ENCODE results near the gene LAMTOR4.

LAMTOR4 gene

GRCh38 chr7:100122067-100122466 is 26.7 kb upstream of the LAMTOR4 start:
- no peak for DNase-seq (ENCODE audit: low read depth in 2 of 2)
- no peak for TF ChIP-seq CTCF (IDR thresholded peaks at IDR 0.05; ENCODE audit: low read depth, low read length)
- no peak overlapping the region for H3K4me3 ChIP-seq (replicated peaks in 1 of 2; ENCODE audit: low read depth in 2 of 2, low read length in 2 of 2)

GRCh38 chr7:100122568-100122967 is 26.1 kb upstream of the LAMTOR4 start:
- H3K4me3 ChIP-seq (replicated peaks in 1 of 2; ENCODE audit: low read depth in 2 of 2, low read length in 2 of 2), result no peak overlapping the region
- DNase-seq (ENCODE audit: low read depth in 2 of 2), result no peak
- no peak for TF ChIP-seq CTCF (IDR thresholded peaks at IDR 0.05; ENCODE audit: low read depth, low read length)

GRCh38 chr7:100124301-100125230 is 24.2 kb upstream of the LAMTOR4 start:
- no peak for DNase-seq (ENCODE audit: low read depth in 2 of 2)
- no peak for TF ChIP-seq CTCF (IDR thresholded peaks at IDR 0.05; ENCODE audit: low read depth, low read length)
- no peak overlapping the region for H3K4me3 ChIP-seq (replicated peaks in 1 of 2; ENCODE audit: low read depth in 2 of 2, low read length in 2 of 2)

GRCh38 chr7:100126239-100126930 is 22.3 kb upstream of the LAMTOR4 start:
- peak overlapping the region; percentile 88 to 97 for H3K4me3 ChIP-seq (replicated peaks in 1 of 2; ENCODE audit: low read depth in 2 of 2, low read length in 2 of 2)
- no peak for TF ChIP-seq CTCF (IDR thresholded peaks at IDR 0.05; ENCODE audit: low read depth, low read length)
- no peak for DNase-seq (ENCODE audit: low read depth in 2 of 2)

GRCh38 chr7:100126931-100127865 is 21.5 kb upstream of the LAMTOR4 start, which contains the start of gene MBLAC1:
TSS of gene MBLAC1 (plus strand) at chr7:100126967. CDS start at chr7:100127396, 429 bp downstream.
- DNase-seq (ENCODE audit: low read depth in 2 of 2), result peak; percentile 95 to 97
- peak within 1 kb of the TSS; percentile 88 to 97 for H3K4me3 ChIP-seq (replicated peaks in 1 of 2; ENCODE audit: low read depth in 2 of 2, low read length in 2 of 2)
- no peak for TF ChIP-seq CTCF (IDR thresholded peaks at IDR 0.05; ENCODE audit: low read depth, low read length)

Measured in cardiac fibroblast (primary cell).